ENCODE data around the gene DPYD. TPM values are rescaled to one million over a fixed set of nuclear protein-coding genes. Genes with fewer than 3 reads are reported as not detected.

The DPYD gene
- total and polyA plus RNA-seq, 4 experiments from 2014 or later: 49.7 to 58.4 (median 51.9) TPM

DNA sequence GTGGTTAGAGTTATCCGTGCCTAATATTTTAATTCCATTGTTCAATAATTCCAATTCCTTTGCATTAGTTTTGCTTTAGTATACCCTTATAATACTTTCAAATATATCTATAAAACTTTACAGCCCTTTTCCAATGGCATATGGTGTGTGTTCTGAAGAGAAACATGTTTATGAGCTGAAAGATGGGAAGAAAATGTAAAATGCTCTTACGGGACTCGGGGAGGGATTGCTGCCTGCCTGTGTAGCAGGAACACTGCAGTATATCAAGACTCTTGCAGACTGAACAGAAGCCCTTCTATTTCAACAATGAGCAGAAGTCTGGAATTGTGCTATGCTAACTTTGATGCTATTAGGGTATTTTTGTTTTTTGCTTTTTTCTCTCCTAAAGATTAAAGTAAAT lies 792.4 kb downstream of the DPYD start:
- intact Hi-C loops (cut with micrococcal nuclease): no loop called here
- no peaks in the 10 kb centered on the region for H3K4me1 ChIP-seq (ENCODE audit: insufficient read depth, low read length)
- no peaks in the 10 kb centered on the region for H3K27me3 ChIP-seq (ENCODE audit: insufficient read depth, low read length)
- Mint-ChIP-seq H3K4me1 (no peaks in the 10 kb centered on the region), H3K4me3 (no peak overlapping the region), H3K27me3 (no peaks in the 10 kb centered on the region), H3K9me3 (peaks cover 0 to 2% (median 0%) of the 10 kb centered on the region in 8 donors), H3K27ac (no peak overlapping the region), H3K36me3 (peaks cover 16 to 29% of the 10 kb centered on the region in 2 donors)
- POLR2A ChIA-PET (ENCODE audit: partially characterized antibody): no interaction called here
- CTCF ChIA-PET (ENCODE audit: partially characterized antibody): interaction anchor here (0.6 kb wide), 1 partner anchor 788 kb away, joined by 3 read pairs; no protein-coding TSS in a partner anchor
- DNase-seq: no peak
- H3K4me3 ChIP-seq (ENCODE audit: low read length in 2 of 2): no peak overlapping the region
- no peaks in the 10 kb centered on the region for H3K36me3 ChIP-seq (ENCODE audit: insufficient read depth, low read length)
- no peaks in the 10 kb centered on the region for H3K9me3 ChIP-seq (ENCODE audit: control insufficient read depth in 1 of 2, low read length in 2 of 2)
- no peak overlapping the region for H3K27ac ChIP-seq (ENCODE audit: low read depth, low read length)

DNA sequence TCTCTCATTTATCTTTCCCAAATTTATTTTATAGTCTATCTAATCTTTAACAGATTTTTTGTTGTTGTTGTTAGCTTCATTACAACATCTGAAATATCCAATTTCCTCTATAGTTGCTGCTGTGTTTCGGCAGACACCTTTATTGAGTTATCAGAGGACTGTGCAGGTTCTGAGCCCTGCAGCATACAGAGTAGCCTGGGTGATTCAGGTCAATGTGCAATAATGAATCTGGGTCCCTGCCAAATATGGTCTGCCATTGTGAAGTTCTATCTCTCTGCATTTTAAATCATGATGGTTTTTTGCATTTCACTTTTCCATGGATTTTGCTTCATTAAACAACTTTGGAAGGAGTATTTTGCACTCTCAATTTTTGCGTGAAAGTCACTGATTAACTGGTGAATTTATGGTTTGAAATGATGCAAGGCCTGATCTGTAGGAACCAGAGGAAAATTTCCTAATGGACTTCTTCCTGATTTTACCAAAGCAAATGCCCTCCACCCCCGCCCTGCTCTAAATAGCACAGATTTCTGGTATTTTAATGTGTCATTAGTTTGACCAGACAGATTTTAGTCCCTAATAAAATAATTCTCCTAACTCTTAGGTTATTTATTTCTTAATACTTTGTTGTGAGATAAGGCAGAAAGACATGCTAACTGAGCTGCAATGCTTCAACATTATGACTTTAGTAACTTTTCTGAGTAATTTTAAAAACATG lies 797.0 kb downstream of the DPYD start:
- H3K4me3 Mint-ChIP-seq: no peak overlapping the region
- H3K36me3 ChIP-seq (ENCODE audit: insufficient read depth, low read length): no peaks in the 10 kb centered on the region
- CTCF ChIA-PET (ENCODE audit: partially characterized antibody): no interaction called here
- no peaks in the 10 kb centered on the region for H3K4me1 Mint-ChIP-seq
- no peaks in the 10 kb centered on the region for H3K9me3 ChIP-seq (ENCODE audit: control insufficient read depth in 1 of 2, low read length in 2 of 2)
- intact Hi-C loops (cut with micrococcal nuclease): no loop called here
- POLR2A ChIA-PET (ENCODE audit: partially characterized antibody): no interaction called here
- no peaks in the 10 kb centered on the region for H3K4me1 ChIP-seq (ENCODE audit: insufficient read depth, low read length)
- peaks cover 16 to 30% of the 10 kb centered on the region in 2 donors for H3K36me3 Mint-ChIP-seq
- no peak overlapping the region for H3K27ac ChIP-seq (ENCODE audit: low read depth, low read length)
- no peaks in the 10 kb centered on the region for H3K27me3 ChIP-seq (ENCODE audit: insufficient read depth, low read length)
- no peak overlapping the region for H3K27ac Mint-ChIP-seq
- H3K4me3 ChIP-seq (ENCODE audit: low read length in 2 of 2): no peak overlapping the region
- H3K9me3 Mint-ChIP-seq: no peaks in the 10 kb centered on the region
- DNase-seq: no peak
- H3K27me3 Mint-ChIP-seq: no peaks in the 10 kb centered on the region

GRCh38 chr1:97120806-97121205 lies 800.0 kb downstream of the DPYD start:
- Histone ChIP-seq H3K4me3 (ENCODE audit: low read length in 2 of 2) (no peak overlapping the region), H3K9me3 (ENCODE audit: control insufficient read depth in 1 of 2, low read length in 2 of 2) (no peaks in the 10 kb centered on the region), H3K27ac (ENCODE audit: low read depth, low read length) (no peak overlapping the region), H3K27me3 (ENCODE audit: insufficient read depth, low read length) (no peaks in the 10 kb centered on the region), H3K4me1 (ENCODE audit: insufficient read depth, low read length) (no peaks in the 10 kb centered on the region), H3K36me3 (ENCODE audit: insufficient read depth, low read length) (no peaks in the 10 kb centered on the region)
- H3K27ac Mint-ChIP-seq: no peak overlapping the region
- ChIA-PET CTCF (ENCODE audit: partially characterized antibody) (no interaction called here), POLR2A (ENCODE audit: partially characterized antibody) (no interaction called here)
- no peaks in the 10 kb centered on the region for H3K9me3 Mint-ChIP-seq
- intact Hi-C loops (cut with micrococcal nuclease): no loop called here
- peaks cover 18 to 32% of the 10 kb centered on the region in 2 donors for H3K36me3 Mint-ChIP-seq
- H3K4me1 Mint-ChIP-seq: no peaks in the 10 kb centered on the region
- H3K27me3 Mint-ChIP-seq: no peaks in the 10 kb centered on the region
- no peak overlapping the region for H3K4me3 Mint-ChIP-seq
- no peak for DNase-seq

DNA sequence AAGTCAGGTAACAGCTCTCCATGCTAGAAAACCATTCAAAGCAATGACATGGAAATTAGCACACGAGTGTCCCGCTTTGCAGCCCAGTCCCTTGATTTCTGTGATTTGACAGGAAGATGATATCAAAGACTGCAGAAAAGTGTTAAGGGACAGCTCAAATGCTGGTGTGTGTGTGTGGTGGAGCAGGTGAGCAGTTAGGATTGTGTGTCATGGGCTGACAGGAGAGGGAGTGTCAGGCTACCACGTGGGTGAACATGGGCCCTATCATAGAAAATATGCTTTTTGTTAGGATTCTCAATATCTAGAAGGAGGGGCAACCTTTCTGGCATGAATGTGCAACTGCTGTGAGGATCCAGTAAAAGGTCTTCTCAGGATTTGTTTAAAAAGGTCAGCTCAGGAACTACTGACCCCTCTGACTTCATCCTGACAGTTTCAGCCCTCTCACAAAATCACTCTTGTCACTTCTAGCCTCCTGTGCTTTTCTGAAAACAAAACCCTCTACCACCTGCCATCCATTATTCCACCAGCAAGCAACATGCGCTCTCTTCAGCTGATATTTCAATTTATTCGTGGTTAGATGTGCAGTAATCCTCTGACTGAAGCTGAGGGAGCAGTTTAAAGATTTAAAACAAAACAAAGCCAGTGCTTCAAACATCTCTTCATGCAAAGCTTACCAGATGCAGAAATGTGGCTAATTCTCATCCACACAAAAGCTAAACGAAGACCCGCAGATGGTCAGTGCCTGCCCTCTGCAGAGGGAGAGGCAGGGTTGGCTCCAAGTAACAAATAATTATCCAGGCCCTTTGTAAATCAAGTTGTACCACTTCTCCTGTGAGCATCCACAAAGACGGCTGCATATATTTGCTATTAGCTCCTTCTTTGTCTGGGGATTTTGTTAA lies 801.3 kb downstream of the DPYD start:
- Mint-ChIP-seq H3K27me3 (no peaks in the 10 kb centered on the region), H3K36me3 (peaks cover 20 to 33% of the 10 kb centered on the region in 2 donors), H3K4me3 (no peak overlapping the region), H3K4me1 (no peaks in the 10 kb centered on the region), H3K27ac (no peak overlapping the region), H3K9me3 (no peaks in the 10 kb centered on the region)
- Histone ChIP-seq H3K27me3 (ENCODE audit: insufficient read depth, low read length) (no peaks in the 10 kb centered on the region), H3K4me3 (ENCODE audit: low read length in 2 of 2) (no peak overlapping the region), H3K9me3 (ENCODE audit: control insufficient read depth in 1 of 2, low read length in 2 of 2) (no peaks in the 10 kb centered on the region), H3K4me1 (ENCODE audit: insufficient read depth, low read length) (no peaks in the 10 kb centered on the region), H3K36me3 (ENCODE audit: insufficient read depth, low read length) (no peaks in the 10 kb centered on the region), H3K27ac (ENCODE audit: low read depth, low read length) (no peak overlapping the region)
- no peak for DNase-seq
- intact Hi-C loops (cut with micrococcal nuclease): no loop called here
- ChIA-PET CTCF (ENCODE audit: partially characterized antibody) (interaction anchor here (1.3 kb wide), 1 partner anchor 19 kb away, joined by 3 read pairs; no protein-coding TSS in a partner anchor), POLR2A (ENCODE audit: partially characterized antibody) (no interaction called here)

DNA sequence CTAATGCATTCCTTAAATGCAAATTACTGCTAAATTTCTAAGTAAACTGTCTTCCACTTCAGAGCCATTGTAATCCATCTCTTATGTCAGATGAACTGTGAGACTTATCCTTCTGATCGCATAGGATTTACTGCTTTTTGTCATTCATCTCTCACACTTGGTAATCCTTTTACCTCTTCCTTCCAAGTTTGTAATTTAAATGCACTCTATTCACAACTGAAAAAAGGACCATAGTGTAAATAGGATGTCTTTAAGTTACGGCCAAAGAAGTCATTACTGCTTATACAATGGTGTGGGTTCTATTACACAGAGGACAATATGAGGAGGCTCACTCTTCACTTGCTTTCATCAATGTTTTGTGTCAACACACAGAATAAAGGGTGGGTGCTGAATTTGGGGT lies 806.0 kb downstream of the DPYD start:
- Histone ChIP-seq H3K27me3 (ENCODE audit: insufficient read depth, low read length) (no peaks in the 10 kb centered on the region), H3K4me1 (ENCODE audit: insufficient read depth, low read length) (no peaks in the 10 kb centered on the region), H3K9me3 (ENCODE audit: control insufficient read depth in 1 of 2, low read length in 2 of 2) (no peaks in the 10 kb centered on the region), H3K4me3 (ENCODE audit: low read length in 2 of 2) (no peak overlapping the region), H3K27ac (ENCODE audit: low read depth, low read length) (no peak overlapping the region), H3K36me3 (ENCODE audit: insufficient read depth, low read length) (no peaks in the 10 kb centered on the region)
- Mint-ChIP-seq H3K27ac (no peak overlapping the region), H3K36me3 (peaks cover 23 to 42% of the 10 kb centered on the region in 2 donors), H3K27me3 (no peaks in the 10 kb centered on the region), H3K4me1 (peaks cover 0 to 3% (median 0%) of the 10 kb centered on the region in 4 donors), H3K4me3 (no peak overlapping the region), H3K9me3 (peaks cover 0 to 2% (median 0%) of the 10 kb centered on the region in 8 donors)
- POLR2A ChIA-PET (ENCODE audit: partially characterized antibody): no interaction called here
- intact Hi-C loops (cut with micrococcal nuclease): no loop called here
- CTCF ChIA-PET (ENCODE audit: partially characterized antibody): no interaction called here
- DNase-seq: no peak

DNA sequence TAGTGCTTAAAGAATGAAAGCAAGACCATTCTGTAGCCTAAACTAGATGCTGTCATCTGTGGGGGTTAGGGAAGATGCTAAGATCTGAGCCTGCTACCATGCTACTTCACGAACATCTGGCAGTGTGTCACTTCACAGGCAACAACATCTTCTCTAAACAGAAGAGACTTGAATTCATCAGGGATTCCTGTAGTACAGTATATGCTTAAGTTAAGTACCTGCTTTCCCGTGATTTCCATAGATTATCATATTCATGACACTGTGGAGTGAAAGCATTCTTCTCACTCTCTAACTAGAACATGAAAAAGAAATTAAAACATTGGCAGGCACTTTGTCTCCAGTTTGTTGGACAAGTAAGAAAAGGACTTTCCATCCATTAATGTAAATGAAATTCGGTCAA lies 808.4 kb downstream of the DPYD start:
- H3K4me3 Mint-ChIP-seq: no peak overlapping the region
- ChIA-PET POLR2A (ENCODE audit: partially characterized antibody) (no interaction called here), CTCF (ENCODE audit: partially characterized antibody) (no interaction called here)
- H3K27ac ChIP-seq (ENCODE audit: low read depth, low read length): no peak overlapping the region
- peaks cover 25 to 42% of the 10 kb centered on the region in 2 donors for H3K36me3 Mint-ChIP-seq
- no peaks in the 10 kb centered on the region for H3K36me3 ChIP-seq (ENCODE audit: insufficient read depth, low read length)
- H3K4me1 ChIP-seq (ENCODE audit: insufficient read depth, low read length): no peaks in the 10 kb centered on the region
- intact Hi-C loops (cut with micrococcal nuclease): no loop called here
- DNase-seq: no peak
- H3K27ac Mint-ChIP-seq: no peak overlapping the region
- H3K4me3 ChIP-seq (ENCODE audit: low read length in 2 of 2): no peak overlapping the region
- no peaks in the 10 kb centered on the region for H3K27me3 Mint-ChIP-seq
- H3K27me3 ChIP-seq (ENCODE audit: insufficient read depth, low read length): no peaks in the 10 kb centered on the region
- H3K4me1 Mint-ChIP-seq: peaks cover 0 to 3% (median 0%) of the 10 kb centered on the region in 4 donors
- H3K9me3 Mint-ChIP-seq: peaks cover 0 to 2% (median 0%) of the 10 kb centered on the region in 8 donors
- H3K9me3 ChIP-seq (ENCODE audit: control insufficient read depth in 1 of 2, low read length in 2 of 2): no peaks in the 10 kb centered on the region

DNA sequence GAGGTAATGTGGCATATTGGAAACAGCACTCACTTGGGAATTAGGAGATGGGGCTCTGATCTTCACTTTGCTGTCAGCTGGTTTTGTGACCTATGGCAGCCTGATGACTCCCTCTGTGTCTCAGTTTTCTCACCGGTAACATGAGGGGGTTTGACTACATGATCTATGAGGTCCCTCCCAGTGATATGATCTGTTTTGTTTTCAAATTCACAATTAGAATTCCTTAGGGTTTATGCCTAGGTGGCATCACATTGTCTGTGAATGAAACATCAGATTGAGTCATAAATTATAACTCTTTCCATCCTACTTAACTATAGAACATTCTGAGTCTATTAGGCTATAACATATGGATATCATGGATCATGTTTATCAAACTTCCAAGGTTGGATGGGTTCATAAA lies 812.7 kb downstream of the DPYD start:
- Mint-ChIP-seq H3K4me1 (peaks cover 0 to 3% (median 0%) of the 10 kb centered on the region in 4 donors), H3K27ac (no peak overlapping the region), H3K9me3 (peaks cover 0 to 5% (median 0%) of the 10 kb centered on the region in 8 donors), H3K27me3 (no peaks in the 10 kb centered on the region), H3K36me3 (peaks cover 29 to 61% of the 10 kb centered on the region in 2 donors), H3K4me3 (no peak overlapping the region)
- Histone ChIP-seq H3K9me3 (ENCODE audit: control insufficient read depth in 1 of 2, low read length in 2 of 2) (no peaks in the 10 kb centered on the region), H3K27ac (ENCODE audit: low read depth, low read length) (no peak overlapping the region), H3K36me3 (ENCODE audit: insufficient read depth, low read length) (no peaks in the 10 kb centered on the region), H3K27me3 (ENCODE audit: insufficient read depth, low read length) (no peaks in the 10 kb centered on the region), H3K4me1 (ENCODE audit: insufficient read depth, low read length) (no peaks in the 10 kb centered on the region), H3K4me3 (ENCODE audit: low read length in 2 of 2) (no peak overlapping the region)
- DNase-seq: no peak
- intact Hi-C loops (cut with micrococcal nuclease): no loop called here
- CTCF ChIA-PET (ENCODE audit: partially characterized antibody): interaction anchor here (1.0 kb wide), 1 partner anchor 15 kb away, joined by 3 read pairs; no protein-coding TSS in a partner anchor
- POLR2A ChIA-PET (ENCODE audit: partially characterized antibody): no interaction called here

Data from CD4-positive, alpha-beta memory T cell (primary cell).